ENCODE measurements around the gene ATAD2B. TPM values are rescaled to one million over a fixed set of nuclear protein-coding genes. Genes with fewer than 3 reads are reported as not detected.
A peak's percentile ranks its signal among the peaks of the same experiment; 100 is the strongest.

ATAD2B gene
- total and polyA plus RNA-seq, 12 donors = 3.4 to 26.7 (median 13.8) TPM

DNA sequence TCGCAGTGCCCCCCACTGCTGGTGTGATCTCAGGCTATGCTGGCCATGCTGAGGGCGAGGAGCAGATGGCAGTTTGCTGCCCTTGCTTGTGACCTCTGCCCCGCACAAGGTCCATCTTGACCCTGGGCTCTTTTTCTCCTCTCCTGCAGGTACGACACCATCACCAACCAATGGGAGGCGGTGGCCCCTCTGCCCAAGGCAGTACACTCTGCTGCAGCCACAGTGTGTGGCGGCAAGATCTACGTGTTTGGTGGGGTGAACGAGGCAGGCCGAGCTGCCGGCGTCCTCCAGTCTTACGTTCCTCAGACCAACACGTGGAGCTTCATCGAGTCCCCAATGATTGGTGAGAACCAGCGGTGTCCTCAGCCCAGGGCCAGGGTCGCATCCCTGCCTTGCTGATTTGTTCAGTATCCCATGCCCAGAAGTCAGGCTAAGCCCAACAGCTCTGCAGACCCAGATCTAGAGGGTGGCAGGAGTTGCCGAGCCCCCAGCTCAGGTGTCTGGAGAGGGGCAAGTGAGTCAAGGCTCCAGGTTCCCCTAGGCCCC, 223.8 kb downstream of the ATAD2B start:
- 93 to 98% (median 97%) methylated on average over 10 to 17 of the region's 17 CpGs for WGBS, 4 donors
- H3K27ac ChIP-seq = no peak overlapping the region
- TF ChIP-seq, protein P1, sequence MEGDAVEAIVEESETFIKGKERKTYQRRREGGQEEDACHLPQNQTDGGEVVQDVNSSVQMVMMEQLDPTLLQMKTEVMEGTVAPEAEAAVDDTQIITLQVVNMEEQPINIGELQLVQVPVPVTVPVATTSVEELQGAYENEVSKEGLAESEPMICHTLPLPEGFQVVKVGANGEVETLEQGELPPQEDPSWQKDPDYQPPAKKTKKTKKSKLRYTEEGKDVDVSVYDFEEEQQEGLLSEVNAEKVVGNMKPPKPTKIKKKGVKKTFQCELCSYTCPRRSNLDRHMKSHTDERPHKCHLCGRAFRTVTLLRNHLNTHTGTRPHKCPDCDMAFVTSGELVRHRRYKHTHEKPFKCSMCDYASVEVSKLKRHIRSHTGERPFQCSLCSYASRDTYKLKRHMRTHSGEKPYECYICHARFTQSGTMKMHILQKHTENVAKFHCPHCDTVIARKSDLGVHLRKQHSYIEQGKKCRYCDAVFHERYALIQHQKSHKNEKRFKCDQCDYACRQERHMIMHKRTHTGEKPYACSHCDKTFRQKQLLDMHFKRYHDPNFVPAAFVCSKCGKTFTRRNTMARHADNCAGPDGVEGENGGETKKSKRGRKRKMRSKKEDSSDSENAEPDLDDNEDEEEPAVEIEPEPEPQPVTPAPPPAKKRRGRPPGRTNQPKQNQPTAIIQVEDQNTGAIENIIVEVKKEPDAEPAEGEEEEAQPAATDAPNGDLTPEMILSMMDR (IDR thresholded peaks at IDR 0.05) = no peak
- TF ChIP-seq POLR2A (IDR thresholded peaks at IDR 0.05) = no peak
- intact Hi-C loops (cut with DNase I) = no loop called here
- peaks cover 0 to 16% of the 10 kb centered on the region in 2 donors for H3K36me3 ChIP-seq (replicated peaks in 1 of 2)
- H3K27me3 ChIP-seq = no peaks in the 10 kb centered on the region
- H3K9me3 ChIP-seq (replicated peaks in 1 of 3) = no peaks in the 10 kb centered on the region
- H3K4me1 ChIP-seq (replicated peaks in 1 of 2) = peaks cover 11 to 27% of the 10 kb centered on the region in 2 donors
- no peak overlapping the region for H3K4me3 ChIP-seq
- DNase-seq = peak in 1 of 7 donors; percentile 42

DNA sequence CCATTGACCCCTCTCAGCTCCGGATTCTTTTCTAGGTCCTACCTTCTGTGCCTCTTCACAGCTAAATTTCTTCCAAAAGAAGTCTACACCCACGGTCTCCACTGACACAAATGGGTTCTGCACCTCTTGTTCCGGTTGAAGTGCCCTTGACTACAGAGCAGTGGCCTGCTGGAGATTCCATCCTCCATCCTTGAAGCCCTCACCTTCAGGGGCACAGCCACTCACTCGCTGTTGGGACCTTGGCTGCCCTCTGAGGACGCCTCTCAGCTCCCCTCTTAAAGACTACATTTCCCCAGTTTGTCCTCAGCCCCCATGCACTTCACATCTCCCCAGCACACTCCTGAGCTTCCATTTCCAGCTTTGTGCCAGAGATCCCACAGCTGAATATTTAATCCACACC, 226.3 kb downstream of the ATAD2B start:
- Histone ChIP-seq H3K4me1 (replicated peaks in 1 of 2) (peaks cover 0 to 16% of the 10 kb centered on the region in 2 donors), H3K36me3 (replicated peaks in 1 of 2) (peaks cover 0 to 8% of the 10 kb centered on the region in 2 donors), H3K4me3 (no peak overlapping the region), H3K27me3 (no peaks in the 10 kb centered on the region), H3K27ac (no peak overlapping the region), H3K9me3 (replicated peaks in 1 of 3) (no peaks in the 10 kb centered on the region)
- peak in 1 of 7 donors; percentile 45 for DNase-seq
- TF ChIP-seq, protein P1 (IDR thresholded peaks at IDR 0.05) = no peak
- TF ChIP-seq POLR2A (IDR thresholded peaks at IDR 0.05) = no peak
- intact Hi-C loops (cut with DNase I) = no loop called here
- WGBS, 4 donors = 84 to 86% (median 85%) methylated on average over 5 of the region's 5 CpGs

DNA sequence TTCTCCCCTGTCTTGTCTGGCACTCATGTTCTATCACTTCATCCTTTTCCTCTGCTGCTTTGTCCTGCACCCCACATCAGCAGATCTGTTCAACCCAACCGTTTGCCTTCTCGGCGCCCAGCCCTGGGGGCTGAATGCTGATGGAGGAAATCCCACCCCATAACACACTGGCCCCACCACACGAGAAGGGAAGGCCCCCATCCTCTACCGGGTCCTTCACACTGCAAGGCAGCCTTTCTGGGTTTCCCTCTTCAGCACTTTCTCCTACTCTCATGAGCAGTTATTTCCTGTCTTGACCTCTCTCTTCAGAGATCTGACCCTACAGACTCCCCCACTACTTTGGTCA, 227.4 kb downstream of the ATAD2B start:
- intact Hi-C loops (cut with DNase I) = no loop called here
- 92 to 99% (median 97%) methylated on average over 5 of the region's 5 CpGs for WGBS, 4 donors
- Histone ChIP-seq H3K27me3 (no peaks in the 10 kb centered on the region), H3K36me3 (replicated peaks in 1 of 2) (peaks cover 0 to 9% of the 10 kb centered on the region in 2 donors), H3K4me1 (replicated peaks in 1 of 2) (peaks cover 0 to 16% of the 10 kb centered on the region in 2 donors), H3K9me3 (replicated peaks in 1 of 3) (no peaks in the 10 kb centered on the region), H3K27ac (peak overlapping the region in 2 of 5 donors; percentile 59 to 65), H3K4me3 (no peak overlapping the region)
- peak in 2 of 7 donors; percentile 3 to 45 for DNase-seq
- TF ChIP-seq, protein P1 (IDR thresholded peaks at IDR 0.05) = no peak
- no peak for TF ChIP-seq POLR2A (IDR thresholded peaks at IDR 0.05)

DNA sequence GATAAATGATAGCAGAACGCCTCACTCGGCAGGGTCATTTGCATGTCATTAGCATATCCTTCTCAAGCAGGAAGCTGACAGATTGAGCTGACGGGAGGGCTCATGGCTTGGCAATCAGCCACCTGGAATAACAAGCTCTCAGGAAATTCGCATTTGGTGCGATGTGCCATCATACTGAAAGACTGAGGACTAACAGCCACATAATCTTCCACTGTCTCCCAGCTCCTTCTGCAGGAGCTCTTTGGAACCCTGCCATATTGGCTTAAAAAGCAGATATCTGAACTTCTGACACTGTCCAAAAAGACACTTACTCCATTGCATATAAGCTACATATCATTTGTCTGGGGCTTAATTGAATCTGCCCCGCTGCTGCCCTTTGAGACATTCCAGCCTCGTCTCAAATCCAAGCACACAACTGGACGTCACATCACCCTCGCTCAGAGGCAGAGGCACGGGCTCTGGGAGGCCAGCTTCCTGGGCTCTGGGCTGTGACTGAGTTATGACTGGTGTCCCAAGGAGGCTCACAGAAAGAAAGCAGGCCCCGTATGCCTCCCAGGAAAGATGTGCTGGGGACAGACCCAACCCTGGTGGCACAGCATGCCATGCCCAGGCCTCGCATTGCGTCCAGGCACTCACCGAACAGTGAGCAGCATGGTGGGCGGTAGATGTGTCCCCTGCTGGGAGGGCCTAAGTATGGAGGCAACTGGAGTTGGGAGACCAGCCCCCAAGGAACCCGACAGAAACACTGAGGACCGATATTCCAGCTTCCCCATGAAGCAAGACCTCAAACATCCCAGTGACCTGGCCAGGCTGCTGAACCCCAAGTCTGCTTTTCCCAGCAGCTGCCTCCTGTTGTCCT, 228.0 kb downstream of the ATAD2B start:
- TF ChIP-seq, protein P1 (IDR thresholded peaks at IDR 0.05) = no peak
- TF ChIP-seq POLR2A (IDR thresholded peaks at IDR 0.05) = no peak
- H3K9me3 ChIP-seq (replicated peaks in 1 of 3) = no peaks in the 10 kb centered on the region
- peak in 5 of 7 donors; percentile 24 to 80 (median 51) for DNase-seq
- no peak overlapping the region for H3K4me3 ChIP-seq
- H3K36me3 ChIP-seq (replicated peaks in 1 of 2) = peaks cover 0 to 9% of the 10 kb centered on the region in 2 donors
- H3K27me3 ChIP-seq = no peaks in the 10 kb centered on the region
- H3K4me1 ChIP-seq (replicated peaks in 1 of 2) = peaks cover 0 to 16% of the 10 kb centered on the region in 2 donors
- 80 to 81% (median 81%) methylated on average over 15 to 17 of the region's 17 CpGs for WGBS, 4 donors
- intact Hi-C loops (cut with DNase I) = no loop called here
- peak overlapping the region in 2 of 5 donors; percentile 59 to 65 for H3K27ac ChIP-seq
